Smooth muscle cell (in vitro differentiated cells): ENCODE data around the gene ZNF595. TPM values are rescaled to one million over a fixed set of nuclear protein-coding genes. Genes with fewer than 3 reads are reported as not detected.
"Not testable (repeated sequence)": the region's sequence is repeated elsewhere in the genome, so short reads cannot be mapped to it uniquely, and the experiment has no call there.

Experiments
- DNase-seq: peaks from one replicate; lab custom pipeline; 2025; ENCODE audit not compliant: unreplicated experiment; lab: John Stamatoyannopoulos, UW
- H2AFZ ChIP-seq: fragments of 200-600 bp; sonication (generic); 2 replicates; pipeline ENCODE4 v1.6.0; 2016; ENCODE audit warnings: antibody characterized with exemption, low read depth, mild to moderate bottlenecking
- H3F3A ChIP-seq: fragments of 200-600 bp; sonication (generic); 2 replicates; pipeline ENCODE4 v1.6.0; 2017; ENCODE audit warnings: antibody characterized with exemption, low read depth
- H3K27ac ChIP-seq: fragments of 200-600 bp; sonication (generic); 2 replicates; pipeline ENCODE4 v1.5.1; 2016; ENCODE audit warnings: low read depth, mild to moderate bottlenecking
- H3K27me3 ChIP-seq: fragments of 200-600 bp; sonication (generic); 2 replicates; pipeline ENCODE4 v1.6.1; 2016; ENCODE audit warnings: low read depth, mild to moderate bottlenecking
- H3K36me3 ChIP-seq: fragments of 200-600 bp; sonication (generic); 2 replicates; pipeline ENCODE4 v1.5.1; 2016; ENCODE audit warnings: low read depth
- H3K4me1 ChIP-seq: fragments of 200-600 bp; sonication (generic); 2 replicates; pipeline ENCODE4 v1.5.1; 2016; ENCODE audit warnings: low read depth
- H3K4me2 ChIP-seq: fragments of 200-600 bp; sonication (generic); 2 replicates; pipeline ENCODE4 v1.6.0; 2016; ENCODE audit warnings: mild to moderate bottlenecking
- H3K4me3 ChIP-seq: fragments of 200-600 bp; sonication (generic); 2 replicates; pipeline ENCODE4 v1.5.1; 2016; ENCODE audit warnings: mild to moderate bottlenecking
- H3K79me2 ChIP-seq: fragments of 200-600 bp; sonication (generic); 2 replicates; pipeline ENCODE4 v1.6.0; 2016; ENCODE audit warnings: low read depth, mild to moderate bottlenecking
- H3K9ac ChIP-seq: fragments of 200-600 bp; sonication (generic); 2 replicates; pipeline ENCODE4 v1.6.0; 2016; ENCODE audit warnings: low read depth
- H3K9me3 ChIP-seq: fragments of 200-600 bp; sonication (generic); replicated peaks from 2 replicates; pipeline ENCODE4 v1.5.1; 2016; ENCODE audit warnings: low read depth
- H4K20me1 ChIP-seq: fragments of 200-600 bp; sonication (generic); 2 replicates; pipeline ENCODE4 v1.6.0; 2016; ENCODE audit warnings: low read depth
- WGBS: methylation state at CpG from one replicate; pipeline ENCODE4 v1.1.7; 2016; ENCODE audit warnings: low lambda C conversion rate; 5-methylcytosine and 5-hydroxymethylcytosine counted together
- polyA plus RNA-seq: library from polyadenylated mRNA; unstranded; fragments of >200 nt; fragmentation: Nextera tagmentation; extraction: Ambion mirVana; gene quantifications from 2 replicates; pipeline ENCODE4 v1.2.1, GENCODE V29; 2016
- total RNA-seq: library from RNA; depleted of rRNA; stranded (reverse); fragments of >200 nt; gene quantifications from 2 replicates; pipeline ENCODE4 v1.2.3, GENCODE V29; 2014

Gene ZNF595
- total RNA-seq (9.2 and 10.3 TPM in 2 replicates), polyA plus RNA-seq (2.7 and 7.0 TPM in 2 replicates)

- WGBS, result 49% methylated on average over 24 of the region's 29 CpGs
- not testable (repeated sequence) for H4K20me1 ChIP-seq, H3K9ac ChIP-seq, H3K36me3 ChIP-seq, H2AFZ ChIP-seq, H3K27ac ChIP-seq, DNase-seq, H3K27me3 ChIP-seq, H3K79me2 ChIP-seq, H3K4me1 ChIP-seq, H3F3A ChIP-seq, H3K9me3 ChIP-seq
- Histone ChIP-seq H3K4me2 (peak within 1 kb of the TSS; percentile 74), H3K4me3 (peak within 1 kb of the TSS; percentile 46)
Observed at GRCh38 chr4:52804-53479, at the start of gene ZNF595. Gene ZNF595 (plus strand): TSS chr4:53321. CDS start chr4:53489, 168 bp downstream.

- H3K4me3 ChIP-seq, H3K27ac ChIP-seq, H3K27me3 ChIP-seq, H3K79me2 ChIP-seq, H4K20me1 ChIP-seq, H3K4me1 ChIP-seq, H3K9me3 ChIP-seq, DNase-seq, H3F3A ChIP-seq, H3K4me2 ChIP-seq, H3K9ac ChIP-seq, H2AFZ ChIP-seq, H3K36me3 ChIP-seq: not testable (repeated sequence)
- WGBS, result 95% methylated on average over 33 of the region's 90 CpGs
Observed at GRCh38 chr4:9937-10870, 42.9 kb upstream of the ZNF595 start.

- DNase-seq, H3K4me3 ChIP-seq, H4K20me1 ChIP-seq, H3K36me3 ChIP-seq, H3K27me3 ChIP-seq, H3K27ac ChIP-seq, H3K9ac ChIP-seq, H3K4me2 ChIP-seq, H3K4me1 ChIP-seq, H3K9me3 ChIP-seq, H2AFZ ChIP-seq, H3F3A ChIP-seq, H3K79me2 ChIP-seq: not testable (repeated sequence)
- 79% methylated on average over 4 of the region's 123 CpGs for WGBS
Observed at GRCh38 chr4:11095-11815, 41.9 kb upstream of the ZNF595 start.

GRCh38 chr4:11816-12417 is 41.2 kb upstream of the ZNF595 start:
- DNase-seq, H3K4me1 ChIP-seq: not testable (repeated sequence)
- WGBS, result 85% methylated on average over 13 of the region's 21 CpGs

GRCh38 chr4:18128-18527 is 35.0 kb upstream of the ZNF595 start:
- H3K4me2 ChIP-seq, result not testable (repeated sequence)
- 50% methylated on average over 3 of the region's 3 CpGs for WGBS

More at GRCh38 chr4:11816-12417, 41.2 kb upstream of the ZNF595 start:
- not testable (repeated sequence) for H3K9ac ChIP-seq, H2AFZ ChIP-seq, H3K9me3 ChIP-seq, H3K27ac ChIP-seq, H3K4me3 ChIP-seq, H3K27me3 ChIP-seq, H3F3A ChIP-seq, H4K20me1 ChIP-seq, H3K36me3 ChIP-seq, H3K79me2 ChIP-seq, H3K4me2 ChIP-seq

GRCh38 chr4:18589-18988 is 34.5 kb upstream of the ZNF595 start:
- 39% methylated on average over 1 of the region's 1 CpG for whole genome bisulfite sequencing
- not testable (repeated sequence) for H2AFZ ChIP-seq, H3K9ac ChIP-seq, H3K27ac ChIP-seq, H3K4me3 ChIP-seq, H3K79me2 ChIP-seq, H3F3A ChIP-seq, H3K4me2 ChIP-seq, H3K4me1 ChIP-seq, H3K36me3 ChIP-seq, H3K9me3 ChIP-seq, DNase-seq, H4K20me1 ChIP-seq, H3K27me3 ChIP-seq

More at GRCh38 chr4:18128-18527, 35.0 kb upstream of the ZNF595 start:
- not testable (repeated sequence) for H3K4me3 ChIP-seq, H3K36me3 ChIP-seq, H3F3A ChIP-seq, DNase-seq, H2AFZ ChIP-seq, H4K20me1 ChIP-seq, H3K9me3 ChIP-seq, H3K27me3 ChIP-seq, H3K79me2 ChIP-seq, H3K9ac ChIP-seq, H3K27ac ChIP-seq, H3K4me1 ChIP-seq

- not testable (repeated sequence) for H3F3A ChIP-seq, H3K4me2 ChIP-seq, H3K27me3 ChIP-seq, H3K9me3 ChIP-seq, H2AFZ ChIP-seq, DNase-seq, H4K20me1 ChIP-seq, H3K9ac ChIP-seq, H3K79me2 ChIP-seq, H3K27ac ChIP-seq, H3K36me3 ChIP-seq, H3K4me3 ChIP-seq, H3K4me1 ChIP-seq
- WGBS, result 39% methylated on average over 2 of the region's 2 CpGs
Observed at GRCh38 chr4:22882-23281, 30.2 kb upstream of the ZNF595 start.

- H2AFZ ChIP-seq, H3K4me1 ChIP-seq, DNase-seq, H3K4me2 ChIP-seq, H3K27me3 ChIP-seq, H3K79me2 ChIP-seq, H3K27ac ChIP-seq, H3F3A ChIP-seq, H3K4me3 ChIP-seq, H4K20me1 ChIP-seq, H3K9ac ChIP-seq, H3K36me3 ChIP-seq, H3K9me3 ChIP-seq: not testable (repeated sequence)
- WGBS, result no CpG with 5 or more reads among the region's 1 CpG
Observed at GRCh38 chr4:24359-24758, 28.8 kb upstream of the ZNF595 start.
